ENCODE results near the gene TBC1D14. TPM values are rescaled to one million over a fixed set of nuclear protein-coding genes. Genes with fewer than 3 reads are reported as not detected.
A peak's percentile ranks its signal among the peaks of the same experiment; 100 is the strongest.

The TBC1D14 gene
- total RNA-seq (10 to 100 TPM; 87.6 to 98.8 TPM), polyA plus RNA-seq (ENCODE audit: insufficient read depth, low read depth, low replicate concordance) (78.0 TPM)
- long read RNA-seq, donor 1, full-length matches to known transcripts = 14 of 27 reads
- long read RNA-seq, donor 1, partial matches to known transcripts = 13 of 27 reads
- long read RNA-seq, donor 1, other reads (novel, unspliced or antisense) = 0 of 27 reads
- long read RNA-seq, donor 2, full-length matches to known transcripts = 6 of 12 reads
- long read RNA-seq, donor 2, partial matches to known transcripts = 6 of 12 reads
- long read RNA-seq, donor 2, other reads (novel, unspliced or antisense) = 0 of 12 reads

GRCh38 chr4:6909113-6909969 lies at the start of gene TBC1D14:
TSS of gene TBC1D14 (plus strand) at chr4:6909826. CDS start at chr4:6923390, 13,564 bp downstream.
- peaks cover 15% of the 10 kb centered on the region for H3K4me1 ChIP-seq

GRCh38 chr4:6868386-6868785 lies 41.2 kb upstream of the TBC1D14 start:
- intact Hi-C loops (cut with DNase I; ENCODE audit: low total_unique reads) = no loop called here

More at GRCh38 chr4:6909113-6909969, at the start of gene TBC1D14:
- Histone ChIP-seq H3K36me3 (ENCODE audit: low read depth, missing control alignments) (no peaks in the 10 kb centered on the region), H3K9me3 (no peaks in the 10 kb centered on the region), H3K27me3 (no peaks in the 10 kb centered on the region), H3K4me3 (peak within 1 kb of the TSS; percentile 79), H3K27ac (peak within 1 kb of the TSS; percentile 96 to 99)
- 1 to 3% methylated on average over 16 to 87 of the region's 108 CpGs for WGBS, 2 donors
- intact Hi-C loops (cut with DNase I; ENCODE audit: low total_unique reads) = loop anchor here (5.0 kb wide), 1 partner anchor 78 kb away; no protein-coding TSS in a partner anchor
- TF ChIP-seq CTCF (IDR thresholded peaks at IDR 0.05) (peak in 2 of 3 experiments; percentile 28 to 59), POLR2A (IDR thresholded peaks at IDR 0.05) (no peak)
- peak; percentile 92 for DNase-seq

GRCh38 chr4:6869944-6870343 lies 39.7 kb upstream of the TBC1D14 start:
- no peaks in the 10 kb centered on the region for H3K4me1 ChIP-seq
- no peaks in the 10 kb centered on the region for H3K9me3 ChIP-seq
- no peaks in the 10 kb centered on the region for H3K27me3 ChIP-seq
- WGBS, 2 donors = 92 to 96% methylated on average over 1 to 2 of the region's 2 CpGs
- intact Hi-C loops (cut with DNase I; ENCODE audit: low total_unique reads) = loop anchor here (5.0 kb wide), 1 partner anchor 148 kb away; no protein-coding TSS in a partner anchor
- H3K4me3 ChIP-seq = no peak overlapping the region
- H3K27ac ChIP-seq = no peak overlapping the region
- TF ChIP-seq POLR2A (IDR thresholded peaks at IDR 0.05) = no peak
- TF ChIP-seq CTCF (IDR thresholded peaks at IDR 0.05) = no peak
- no peak for DNase-seq
- no peaks in the 10 kb centered on the region for H3K36me3 ChIP-seq (ENCODE audit: low read depth, missing control alignments)

More at GRCh38 chr4:6868386-6868785, 41.2 kb upstream of the TBC1D14 start:
- Histone ChIP-seq H3K27ac (no peak overlapping the region), H3K9me3 (no peaks in the 10 kb centered on the region), H3K4me3 (no peak overlapping the region), H3K27me3 (no peaks in the 10 kb centered on the region), H3K4me1 (no peaks in the 10 kb centered on the region), H3K36me3 (ENCODE audit: low read depth, missing control alignments) (no peaks in the 10 kb centered on the region)
- WGBS, 2 donors = 89 to 93% methylated on average over 8 of the region's 8 CpGs
- TF ChIP-seq CTCF (IDR thresholded peaks at IDR 0.05) (no peak), POLR2A (IDR thresholded peaks at IDR 0.05) (no peak)
- no peak for DNase-seq

- Histone ChIP-seq H3K4me3 (no peak overlapping the region), H3K4me1 (no peaks in the 10 kb centered on the region), H3K27me3 (no peaks in the 10 kb centered on the region), H3K27ac (no peak overlapping the region), H3K9me3 (no peaks in the 10 kb centered on the region), H3K36me3 (ENCODE audit: low read depth, missing control alignments) (no peaks in the 10 kb centered on the region)
- intact Hi-C loops (cut with DNase I; ENCODE audit: low total_unique reads) = loop anchor here (5.0 kb wide), 1 partner anchor 151 kb away; no protein-coding TSS in a partner anchor
- TF ChIP-seq CTCF (IDR thresholded peaks at IDR 0.05) = no peak
- no peak for TF ChIP-seq POLR2A (IDR thresholded peaks at IDR 0.05)
- no peak for DNase-seq
Observed at GRCh38 chr4:6873291-6873690, 36.3 kb upstream of the TBC1D14 start.

Measured in testis (tissue), 5 donors.